GM21390 (cell line): ENCODE data around the gene WDR75.
"Not testable (repeated sequence)": the region's sequence is repeated elsewhere in the genome, so short reads cannot be mapped to it uniquely, and the experiment has no call there.

ENCODE experiments used
- ATAC-seq: cut with Tn5 transposase; IDR thresholded peaks from one replicate; pipeline ENCODE4 v1.9.1; 2021; ENCODE audit not compliant: unreplicated experiment

WDR75 gene

DNA sequence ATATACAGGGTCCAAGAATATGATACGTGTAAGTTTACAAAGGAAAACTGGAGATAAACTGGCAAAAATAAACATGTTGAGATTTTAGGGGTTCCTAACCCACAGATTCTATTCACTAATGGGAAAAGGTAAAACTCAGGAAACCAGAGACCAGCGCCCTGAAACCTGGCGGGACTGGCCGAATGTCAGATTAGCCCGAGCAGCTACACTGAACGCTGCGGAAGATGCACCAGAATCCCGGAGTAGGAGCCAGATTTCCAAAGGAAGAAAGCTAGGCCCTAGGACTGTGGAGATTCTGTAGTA is 679 bp upstream of the WDR75 start:
- ATAC-seq: peak; percentile 29

DNA sequence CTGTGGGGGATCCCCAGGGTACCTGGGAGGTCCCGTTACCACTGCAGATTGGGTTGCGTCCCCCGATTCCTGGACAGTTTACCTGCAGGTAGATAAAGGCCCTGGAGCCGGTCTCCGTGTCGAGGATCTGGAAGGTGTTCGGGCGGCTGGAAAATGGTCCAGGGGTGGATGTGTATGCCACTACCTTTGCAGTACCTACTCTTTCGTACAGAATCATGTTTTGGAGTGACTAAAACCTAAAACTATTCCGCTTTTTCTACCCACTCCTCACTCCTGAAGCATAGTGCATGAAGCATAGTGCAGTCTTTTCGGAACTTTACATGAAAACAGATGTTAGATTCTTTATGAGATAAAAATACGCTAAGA is 418 bp downstream of the WDR75 start:
- no peak for ATAC-seq

- ATAC-seq: no peak
These were observed 1.2 kb downstream of the WDR75 start for GRCh38 chr2:189442468-189442867.

GRCh38 chr2:189444322-189444721 is 3.0 kb downstream of the WDR75 start:
- peak; percentile 28 for ATAC-seq

- no peak for ATAC-seq
These were observed 5.5 kb downstream of the WDR75 start for GRCh38 chr2:189446780-189447179.

DNA sequence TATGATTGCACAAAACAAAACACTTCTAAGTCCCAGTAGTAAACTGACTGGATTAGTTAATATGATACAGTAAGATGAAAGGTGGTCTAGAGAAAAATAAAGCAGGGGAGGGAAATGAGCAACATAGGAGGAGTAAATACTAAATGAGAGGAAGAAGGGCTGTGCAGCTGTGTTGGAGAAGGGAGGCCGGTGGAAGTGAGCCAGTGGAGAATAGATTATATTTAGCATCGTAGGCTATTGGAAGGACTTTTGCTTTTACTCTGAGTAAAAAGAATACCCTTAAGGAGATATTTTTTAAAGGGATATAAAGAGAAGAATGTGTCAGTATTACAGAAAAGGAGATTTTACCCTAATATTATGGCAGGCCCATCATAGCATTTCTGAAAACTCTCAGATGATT is 12.7 kb downstream of the WDR75 start:
- ATAC-seq: no peak

DNA sequence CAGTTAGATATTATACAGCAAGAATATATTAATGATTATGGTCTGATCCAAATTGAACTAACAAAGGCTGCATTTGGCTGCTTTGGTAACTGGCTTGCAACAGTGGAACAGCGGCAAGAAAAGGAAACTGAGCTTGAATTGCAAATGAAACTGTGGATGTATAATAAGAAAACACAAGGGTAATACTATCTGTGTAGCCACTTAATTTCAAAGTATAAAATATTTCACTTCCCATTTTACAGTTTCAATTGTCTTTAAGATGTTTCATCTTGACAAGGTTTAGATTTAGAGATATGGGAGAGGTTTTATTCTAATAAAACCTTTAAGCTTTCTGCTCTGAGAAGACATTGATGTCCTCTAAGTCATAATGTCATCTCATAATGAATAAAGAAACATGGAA is 23.8 kb downstream of the WDR75 start:
- peak; percentile 57 for ATAC-seq

- no peak for ATAC-seq
These were observed 24.2 kb downstream of the WDR75 start for GRCh38 chr2:189465478-189465877.

- ATAC-seq: no peak
These were observed 24.8 kb downstream of the WDR75 start for GRCh38 chr2:189466046-189466445.

GRCh38 chr2:189466656-189467055 is 25.4 kb downstream of the WDR75 start:
- no peak for ATAC-seq

DNA sequence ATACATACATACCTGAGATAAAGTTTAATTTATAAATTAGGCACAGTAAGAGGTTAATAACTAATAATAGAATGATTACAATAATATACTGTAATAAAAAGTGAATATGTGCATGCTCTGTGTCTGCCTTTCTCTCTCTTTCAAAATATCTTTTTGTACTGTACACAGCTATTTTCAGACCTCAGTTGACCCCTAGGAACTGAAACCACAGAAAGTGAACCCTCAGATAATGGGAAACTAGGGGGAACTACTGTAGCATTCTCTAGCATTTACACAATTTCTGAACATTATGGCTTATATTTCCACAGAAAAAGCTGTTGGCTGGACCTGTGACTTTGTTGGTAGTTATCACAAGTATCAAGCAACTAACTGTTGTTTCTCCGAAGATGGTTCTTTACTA is 25.9 kb downstream of the WDR75 start:
- no peak for ATAC-seq

DNA sequence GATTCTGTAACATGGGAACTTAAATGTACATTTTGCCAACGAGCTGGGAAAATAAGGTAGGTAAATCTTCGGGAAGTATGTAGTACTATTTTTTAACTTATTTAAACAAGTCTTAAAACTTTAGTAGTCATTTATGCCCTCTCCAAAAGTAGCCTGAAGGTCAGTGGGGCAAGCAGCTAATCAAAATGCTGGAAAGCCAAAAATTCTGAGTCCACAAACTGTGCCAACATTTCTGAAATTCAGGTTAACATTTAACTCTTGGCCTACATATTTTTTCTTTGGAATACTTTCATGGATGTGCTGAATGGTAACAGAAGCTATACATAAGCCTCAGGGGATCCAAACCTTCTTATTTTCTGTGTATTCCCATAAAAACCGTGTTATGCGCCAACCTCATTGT is 26.3 kb downstream of the WDR75 start:
- no peak for ATAC-seq

DNA sequence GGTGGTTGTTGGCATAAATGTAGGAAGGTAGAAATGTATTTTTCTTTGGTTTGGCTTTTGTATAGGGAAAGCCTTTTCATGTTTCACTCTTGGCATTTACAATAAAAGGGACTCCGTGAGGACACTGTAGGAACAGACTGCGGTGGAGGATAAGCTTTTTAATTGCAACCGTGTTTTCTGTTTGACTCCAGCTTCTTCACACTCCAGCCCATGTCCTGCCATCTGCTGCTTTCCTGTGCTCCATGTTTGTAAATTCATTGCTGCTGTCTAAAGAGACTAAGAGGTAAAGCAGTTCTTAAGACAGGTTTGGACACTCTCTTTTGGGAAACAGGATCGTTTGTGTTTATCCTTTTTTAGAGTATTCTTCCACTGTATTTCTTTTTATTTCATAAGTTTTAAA is 33.3 kb downstream of the WDR75 start:
- ATAC-seq: no peak

GRCh38 chr2:189477756-189478155 is 36.5 kb downstream of the WDR75 start:
- ATAC-seq: no peak

GRCh38 chr2:189478289-189478688 is 37.0 kb downstream of the WDR75 start:
- ATAC-seq: not testable (repeated sequence)

DNA sequence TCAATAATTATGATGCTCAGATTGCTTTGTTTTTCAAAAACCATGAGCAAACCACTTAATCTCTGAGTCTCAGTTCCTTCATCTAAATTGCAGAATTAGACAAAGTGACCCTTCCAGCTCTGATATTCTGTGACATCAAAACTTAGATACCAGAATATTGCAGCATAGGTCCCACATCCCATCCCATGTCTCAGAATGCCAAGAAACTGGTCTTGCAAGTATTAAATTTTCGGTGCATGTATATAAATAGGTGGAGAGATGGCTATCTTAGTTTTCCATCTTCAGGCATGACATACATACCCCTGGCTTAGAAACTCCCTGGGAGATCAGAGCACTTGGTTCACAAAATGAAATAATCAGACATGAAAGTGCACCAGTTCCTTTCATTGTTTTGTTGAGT is 39.8 kb downstream of the WDR75 start:
- ATAC-seq: no peak

DNA sequence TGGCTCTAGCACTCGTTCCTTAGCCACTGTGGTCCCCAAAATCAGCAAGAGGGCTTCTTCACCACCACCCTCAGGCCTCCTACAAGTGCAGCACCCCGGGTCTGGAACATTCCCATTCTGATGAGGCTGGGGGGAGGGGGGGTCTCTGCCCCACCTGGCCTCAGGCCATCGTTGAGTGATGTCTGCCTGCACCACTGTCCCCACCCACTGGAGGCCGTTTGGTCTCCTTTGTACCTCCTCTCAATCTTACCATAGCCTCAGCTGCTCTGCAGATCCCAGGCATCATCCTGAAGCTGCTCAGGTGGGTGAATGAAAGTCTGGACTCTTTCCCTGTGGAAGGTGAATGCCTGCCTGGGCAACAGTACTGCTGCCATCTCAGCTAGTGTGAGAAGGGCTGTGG is 42.3 kb downstream of the WDR75 start:
- no peak for ATAC-seq

DNA sequence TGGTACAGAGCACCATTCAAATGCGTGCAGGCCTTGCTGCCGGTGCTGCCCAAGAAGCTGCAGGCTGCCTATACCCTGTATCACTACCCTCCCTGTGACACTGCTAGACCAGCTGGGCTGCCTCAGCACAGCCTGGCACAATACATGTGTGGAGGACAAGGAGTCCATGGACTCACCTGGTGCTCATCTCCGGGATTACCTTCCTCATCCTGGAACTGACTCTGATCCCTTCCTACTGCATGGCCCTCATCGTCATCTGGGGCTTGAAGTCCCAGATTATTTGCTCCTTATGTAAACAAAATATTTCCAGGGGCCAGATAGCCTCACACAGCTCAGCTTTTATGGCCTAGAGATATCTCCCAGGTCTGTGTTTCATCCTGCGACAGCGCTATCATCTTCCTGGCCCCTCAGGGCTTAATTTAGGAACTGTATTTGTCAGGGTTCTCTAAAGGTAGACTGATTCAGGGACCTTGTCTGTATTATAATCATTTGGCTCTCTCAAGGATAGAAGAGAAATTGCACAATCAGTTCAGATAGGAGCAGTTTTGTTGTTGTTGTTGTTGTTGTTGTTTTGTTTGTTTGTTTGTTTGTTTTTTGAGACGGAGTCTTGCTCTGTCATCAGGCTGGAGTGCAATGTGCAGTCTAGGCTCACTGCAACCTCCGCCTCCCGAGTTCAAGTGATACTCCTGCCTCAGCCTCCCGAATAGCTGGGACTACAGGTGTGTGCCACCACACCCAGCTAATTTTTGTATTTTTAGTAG is 42.9 kb downstream of the WDR75 start:
- ATAC-seq: no peak

GRCh38 chr2:189485146-189485545 is 43.9 kb downstream of the WDR75 start:
- ATAC-seq: no peak

DNA sequence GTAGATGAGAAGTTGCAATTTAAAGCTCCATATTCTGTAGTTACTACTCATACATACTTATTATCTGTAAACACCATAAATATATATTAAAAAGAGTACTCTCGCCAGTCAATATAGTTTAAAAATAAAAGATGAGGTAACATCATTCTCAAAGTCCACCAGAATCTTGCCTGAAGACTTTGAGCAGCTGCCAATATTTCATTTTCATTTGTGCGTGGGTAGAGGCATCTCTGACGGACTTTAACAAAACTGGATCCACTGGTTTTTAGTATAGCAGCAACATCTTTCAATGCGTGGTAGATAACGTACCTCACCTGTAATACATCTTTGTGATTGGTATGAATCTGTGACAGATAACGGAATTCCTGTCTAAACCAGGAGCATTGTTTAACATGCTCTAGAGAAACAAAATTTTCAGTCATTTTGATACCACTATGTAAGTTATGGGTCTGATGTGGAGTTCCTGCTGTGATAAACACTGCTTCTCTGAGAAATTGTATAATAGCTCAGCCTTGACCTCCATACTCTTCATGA is 45.0 kb downstream of the WDR75 start:
- ATAC-seq: no peak

GRCh38 chr2:189487283-189488007 is 46.2 kb downstream of the WDR75 start:
- no peak for ATAC-seq

DNA sequence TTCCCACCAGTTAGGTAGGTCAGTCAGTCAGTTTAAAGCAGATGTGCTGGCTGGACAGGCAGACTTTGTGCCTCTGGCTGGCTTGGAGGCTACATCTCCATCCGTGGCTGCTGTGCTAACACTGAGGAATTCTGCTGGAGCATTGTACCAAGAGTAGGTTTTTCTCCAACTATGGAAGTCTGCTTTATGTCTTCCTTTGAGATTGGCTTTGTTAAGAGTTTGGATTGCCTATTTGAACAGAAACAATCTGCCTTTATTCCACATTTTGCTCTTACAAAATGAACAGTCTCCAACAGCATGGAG is 46.7 kb downstream of the WDR75 start:
- no peak for ATAC-seq

GRCh38 chr2:189492451-189492850 is 51.2 kb downstream of the WDR75 start:
- no peak for ATAC-seq
